Activated CD4-positive, alpha-beta T cell treated with anti-CD3 and anti-CD28 coated beads, Interleukin-2, amount 10 ng/mL, durations not matched to agents 7 days and 5 days (primary cell): ENCODE data around the gene ZXDC. TPM values are rescaled to one million over a fixed set of nuclear protein-coding genes. Genes with fewer than 3 reads are reported as not detected.

Source experiments
- CTCF ChIA-PET: fragments of 350-600 bp; sonication (Branson Sonifier 250); formaldehyde crosslinking; loops from one replicate; lab custom pipeline; 2021; ENCODE audit warnings: antibody characterized with exemption; lab: Charles Lee
- POLR2A ChIA-PET: fragments of 350-600 bp; sonication (Branson Sonifier 250); formaldehyde crosslinking; loops from one replicate; lab custom pipeline; 2021; ENCODE audit warnings: antibody characterized with exemption; lab: Charles Lee
- DNase-seq: peaks from one replicate; pipeline ENCODE4 v3.0.0-alpha.2; 2020
- H3K27ac Mint-ChIP-seq: one replicate; pipeline ENCODE4 v1.8.0; 2021; ENCODE audit warnings: mild to moderate bottlenecking, moderate library complexity, mixed read lengths
- H3K27me3 Mint-ChIP-seq: one replicate; pipeline ENCODE4 v1.8.0; 2021; ENCODE audit warnings: mixed read lengths
- H3K36me3 Mint-ChIP-seq: one replicate; pipeline ENCODE4 v1.8.0; 2021; ENCODE audit warnings: low read depth, mixed read lengths
- H3K4me1 Mint-ChIP-seq: one replicate; pipeline ENCODE4 v1.8.0; 2021; ENCODE audit warnings: mixed read lengths
- H3K4me3 Mint-ChIP-seq: one replicate; pipeline ENCODE4 v1.8.0; 2021; ENCODE audit warnings: mild to moderate bottlenecking, moderate library complexity, mixed read lengths
- H3K9me3 Mint-ChIP-seq: one replicate; pipeline ENCODE4 v1.8.0; 2021; ENCODE audit warnings: mixed read lengths
- total RNA-seq, 2 experiments: library from RNA; stranded (reverse); gene quantifications; one replicate each; pipeline ENCODE4 v1.2.3, GENCODE V29; 2021

ZXDC gene
- total RNA-seq, 2 experiments from 2014 or later, result 27.8 to 28.2 TPM

DNA sequence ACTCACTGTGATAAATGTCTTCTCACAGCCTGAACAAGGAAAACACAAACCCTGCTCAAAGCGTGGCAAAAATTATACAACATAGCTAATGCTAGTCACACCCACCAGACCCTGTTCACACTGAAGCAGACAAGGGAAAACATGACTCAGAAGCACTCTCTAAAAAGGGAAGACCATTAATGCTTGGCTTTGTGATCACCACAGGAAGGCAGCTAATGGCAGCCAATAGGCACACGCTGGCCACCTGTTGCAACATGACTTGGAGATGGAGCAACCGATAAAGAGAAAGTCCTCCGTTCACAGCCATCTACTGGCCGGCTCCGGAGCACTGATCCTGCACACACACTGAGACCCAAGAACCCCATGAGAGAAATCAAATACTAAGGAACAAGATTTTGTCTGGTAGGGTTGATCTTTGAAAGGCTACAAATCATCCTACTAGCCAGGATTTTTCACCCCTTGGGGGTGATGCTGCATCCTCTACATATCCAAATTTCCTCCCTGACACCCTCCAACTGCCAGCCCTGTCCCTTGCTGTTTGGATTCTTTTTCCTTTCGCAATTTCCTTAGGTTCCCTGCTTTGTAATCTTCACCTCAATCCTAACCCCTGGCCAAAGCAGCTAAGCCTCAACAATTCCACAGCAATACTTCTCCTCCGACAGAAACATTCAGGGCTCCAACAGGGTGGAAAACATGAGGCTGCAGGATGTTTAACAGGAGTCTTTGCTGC, 3.2 kb downstream of the ZXDC start:
- ChIA-PET CTCF (interaction anchor here (1.8 kb wide), 1 partner anchor 12 kb away, joined by 7 read pairs; no protein-coding TSS in a partner anchor), POLR2A (no interaction called here)
- no peak for DNase-seq
- peak overlapping the region; percentile 90 for H3K4me3 Mint-ChIP-seq
- no peaks in the 10 kb centered on the region for H3K9me3 Mint-ChIP-seq
- H3K27ac Mint-ChIP-seq, result no peak overlapping the region
- H3K4me1 Mint-ChIP-seq, result peaks cover 57% of the 10 kb centered on the region
- H3K27me3 Mint-ChIP-seq, result no peaks in the 10 kb centered on the region
- H3K36me3 Mint-ChIP-seq, result peaks cover 57% of the 10 kb centered on the region

DNA sequence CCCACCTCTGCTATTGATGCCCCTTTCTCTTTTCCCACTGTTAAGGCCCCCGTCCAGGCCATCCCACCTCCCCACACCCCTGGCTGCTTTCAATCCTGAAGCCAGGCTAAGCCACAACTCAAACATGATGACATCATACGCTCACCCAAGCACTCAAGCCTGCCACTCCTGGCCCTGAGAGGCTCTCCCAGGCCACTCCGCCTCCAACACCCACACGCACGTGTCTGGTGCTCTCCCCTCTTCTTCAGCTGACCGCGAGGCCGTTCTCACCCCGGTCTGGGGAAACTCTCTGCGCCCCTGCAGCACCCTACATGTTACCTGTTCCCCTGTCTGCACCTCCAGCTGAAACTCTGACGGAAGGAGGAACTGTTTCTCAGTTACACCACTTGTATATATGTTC, 6.2 kb downstream of the ZXDC start:
- ChIA-PET CTCF (no interaction called here), POLR2A (no interaction called here)
- no peak overlapping the region for H3K4me3 Mint-ChIP-seq
- H3K27ac Mint-ChIP-seq, result peak overlapping the region; percentile 6
- peaks cover 74% of the 10 kb centered on the region for H3K36me3 Mint-ChIP-seq
- H3K4me1 Mint-ChIP-seq, result peaks cover 50% of the 10 kb centered on the region
- H3K27me3 Mint-ChIP-seq, result no peaks in the 10 kb centered on the region
- no peaks in the 10 kb centered on the region for H3K9me3 Mint-ChIP-seq
- DNase-seq, result no peak

DNA sequence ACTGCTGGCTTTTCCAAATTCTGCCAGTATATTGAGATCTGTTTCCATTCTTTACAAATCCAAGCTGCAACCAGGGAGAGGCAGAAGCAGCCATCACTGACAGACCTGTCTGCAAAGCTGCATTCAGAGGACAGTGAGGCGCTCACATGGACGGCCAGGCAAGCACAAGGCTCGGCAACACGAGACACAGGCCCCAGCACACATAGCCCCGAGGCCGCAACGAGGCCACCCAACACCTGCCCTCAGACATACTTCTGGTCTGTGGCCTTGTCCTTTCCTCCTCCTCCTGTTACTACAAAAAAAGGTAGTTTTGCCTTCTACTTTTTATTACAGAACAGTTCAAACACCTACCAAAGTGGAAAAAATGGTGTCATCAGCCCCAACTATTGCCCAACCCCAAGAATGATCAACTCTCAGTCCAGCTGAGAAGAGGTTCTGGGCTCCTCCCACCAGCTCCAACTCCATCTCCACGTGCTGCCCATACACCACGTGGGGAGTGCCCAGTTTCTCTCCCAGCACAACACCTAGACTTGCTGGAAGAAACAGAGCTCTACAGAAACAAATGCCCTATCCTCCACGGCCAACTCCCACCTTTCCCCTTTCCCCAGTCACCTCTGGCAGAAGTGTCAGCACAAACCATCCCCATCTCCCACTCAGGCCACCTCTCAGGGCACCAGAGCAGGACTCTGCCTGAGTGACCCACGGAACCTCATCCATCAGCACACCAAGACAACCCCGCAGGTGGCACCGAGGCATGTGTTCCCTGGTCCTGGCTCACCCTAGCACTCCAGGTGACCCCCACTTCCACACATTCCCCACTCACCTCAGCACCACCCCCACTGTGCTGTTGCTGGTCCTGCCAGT, 7.4 kb downstream of the ZXDC start:
- H3K27me3 Mint-ChIP-seq, result no peaks in the 10 kb centered on the region
- ChIA-PET POLR2A (no interaction called here), CTCF (no interaction called here)
- peaks cover 68% of the 10 kb centered on the region for H3K36me3 Mint-ChIP-seq
- no peak for DNase-seq
- H3K4me3 Mint-ChIP-seq, result no peak overlapping the region
- H3K4me1 Mint-ChIP-seq, result peaks cover 37% of the 10 kb centered on the region
- H3K9me3 Mint-ChIP-seq, result no peaks in the 10 kb centered on the region
- no peak overlapping the region for H3K27ac Mint-ChIP-seq

DNA sequence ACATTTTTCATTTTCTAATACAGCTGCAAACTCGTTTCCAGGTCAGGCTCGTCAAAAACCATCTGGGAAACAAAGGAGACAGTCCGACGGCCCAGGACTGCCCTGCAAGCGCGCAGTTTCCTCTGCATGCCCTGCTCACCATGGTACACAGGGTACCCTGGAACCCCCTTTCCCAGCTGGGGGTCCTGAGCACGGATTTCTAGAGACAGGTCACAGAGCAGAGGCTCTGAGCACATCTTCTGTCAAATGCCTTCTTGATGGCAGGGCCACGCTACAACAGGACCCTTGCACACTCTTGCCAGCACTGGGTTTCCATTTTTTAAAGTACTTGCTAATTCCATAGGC, 8.1 kb downstream of the ZXDC start:
- H3K27me3 Mint-ChIP-seq, result no peaks in the 10 kb centered on the region
- peaks cover 31% of the 10 kb centered on the region for H3K4me1 Mint-ChIP-seq
- no peak for DNase-seq
- H3K36me3 Mint-ChIP-seq, result peaks cover 61% of the 10 kb centered on the region
- ChIA-PET CTCF (no interaction called here), POLR2A (no interaction called here)
- H3K4me3 Mint-ChIP-seq, result no peak overlapping the region
- no peaks in the 10 kb centered on the region for H3K9me3 Mint-ChIP-seq
- no peak overlapping the region for H3K27ac Mint-ChIP-seq

DNA sequence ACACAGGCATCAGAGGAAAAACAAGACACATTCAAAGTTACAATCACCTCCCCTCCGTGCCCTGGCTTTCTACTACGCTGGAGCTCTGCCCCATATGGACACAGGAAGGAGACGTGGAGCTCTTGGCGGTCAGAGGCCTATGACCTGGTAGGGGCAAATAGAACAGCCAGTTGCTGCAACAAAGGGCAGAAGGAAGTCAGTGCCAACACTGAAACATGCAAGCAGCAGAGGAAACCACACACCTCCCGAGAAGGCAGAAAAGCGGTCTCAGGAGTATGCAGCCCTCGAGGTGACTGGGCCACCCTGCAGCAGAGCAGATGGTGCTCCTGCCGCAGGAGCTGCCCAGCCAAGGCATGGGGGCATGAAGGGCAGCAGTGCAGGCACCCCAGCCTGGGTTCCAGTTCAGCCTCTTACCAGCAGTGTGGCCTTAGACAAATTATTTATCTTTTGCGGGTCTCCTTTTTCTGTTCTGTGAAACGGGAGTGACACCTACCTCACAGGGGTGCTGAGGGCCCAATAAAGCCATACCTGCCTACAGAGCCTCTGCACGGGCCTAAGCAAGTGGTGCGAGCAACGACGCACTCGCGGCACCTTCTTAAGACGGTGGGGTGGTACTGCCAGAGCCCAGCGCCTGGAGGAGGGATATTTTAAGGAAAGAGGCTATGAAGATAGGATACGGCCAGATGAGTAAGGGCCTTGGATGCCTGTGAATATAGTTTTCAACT, 8.6 kb downstream of the ZXDC start:
- DNase-seq, result no peak
- Mint-ChIP-seq H3K4me1 (peaks cover 25% of the 10 kb centered on the region), H3K27ac (no peak overlapping the region), H3K9me3 (no peaks in the 10 kb centered on the region), H3K27me3 (no peaks in the 10 kb centered on the region), H3K4me3 (no peak overlapping the region), H3K36me3 (peaks cover 57% of the 10 kb centered on the region)
- ChIA-PET CTCF (interaction anchor here (2.7 kb wide), 1 partner anchor 8 kb away, joined by 14 read pairs; the partner anchor contains the start of gene ZXDC), POLR2A (no interaction called here)

DNA sequence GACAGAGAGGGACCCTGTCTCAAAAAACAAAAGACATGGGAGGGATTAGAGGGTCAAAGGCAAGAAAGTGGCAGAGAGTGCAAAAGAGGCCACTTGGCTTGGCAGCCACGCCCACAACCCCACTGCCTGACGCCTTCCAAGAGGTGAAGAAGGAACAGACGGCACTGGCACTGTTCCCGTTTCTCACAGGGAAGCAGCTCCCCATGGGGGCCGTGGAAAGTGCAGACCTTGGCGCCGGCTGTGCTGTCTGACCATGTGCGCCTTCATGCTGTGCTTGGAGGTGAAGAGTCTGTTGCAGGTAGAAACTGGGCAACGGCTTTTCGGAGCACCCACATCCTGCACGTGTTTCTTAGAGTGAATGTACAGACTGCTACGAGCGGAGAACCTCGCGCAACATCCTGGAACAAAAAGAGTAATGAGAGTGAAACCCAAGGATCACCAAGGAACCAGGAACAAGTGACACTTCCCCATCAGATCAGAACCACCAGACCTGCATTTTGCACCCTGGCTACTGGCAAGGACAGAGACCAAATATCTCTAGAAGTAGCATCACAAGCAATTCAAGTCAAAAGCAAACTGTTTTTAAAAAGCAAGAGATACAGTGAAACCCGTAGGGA, 9.7 kb downstream of the ZXDC start:
- H3K4me3 Mint-ChIP-seq, result no peak overlapping the region
- ChIA-PET POLR2A (no interaction called here), CTCF (interaction anchor here (2.7 kb wide), 1 partner anchor 9 kb away, joined by 14 read pairs; the partner anchor contains the start of gene ZXDC)
- H3K9me3 Mint-ChIP-seq, result no peaks in the 10 kb centered on the region
- peaks cover 56% of the 10 kb centered on the region for H3K36me3 Mint-ChIP-seq
- H3K4me1 Mint-ChIP-seq, result peaks cover 19% of the 10 kb centered on the region
- no peak overlapping the region for H3K27ac Mint-ChIP-seq
- DNase-seq, result no peak
- H3K27me3 Mint-ChIP-seq, result no peaks in the 10 kb centered on the region

DNA sequence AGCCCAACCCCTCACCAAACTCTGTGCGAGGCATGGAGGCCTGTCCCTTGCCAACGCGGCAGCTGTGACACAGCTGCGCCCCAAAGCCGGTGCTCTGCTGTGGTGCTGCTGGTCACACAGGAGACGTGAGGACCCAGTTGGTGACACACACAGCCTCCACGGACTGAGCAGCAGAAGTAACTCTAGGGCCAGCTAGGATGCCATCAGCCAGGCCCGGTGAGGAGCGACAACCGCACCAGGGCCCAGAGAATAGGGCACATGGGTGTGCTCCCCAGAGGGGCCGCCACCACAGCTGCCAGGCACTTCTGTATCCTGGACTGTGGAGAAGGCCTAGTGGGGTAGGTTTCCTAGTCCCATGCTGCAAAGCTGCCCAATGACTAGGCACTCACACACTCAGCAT, 10.7 kb downstream of the ZXDC start:
- ChIA-PET POLR2A (no interaction called here), CTCF (interaction anchor here (2.7 kb wide), 1 partner anchor 10 kb away, joined by 14 read pairs; the partner anchor contains the start of gene ZXDC)
- H3K9me3 Mint-ChIP-seq, result no peaks in the 10 kb centered on the region
- DNase-seq, result no peak
- peaks cover 16% of the 10 kb centered on the region for H3K4me1 Mint-ChIP-seq
- H3K36me3 Mint-ChIP-seq, result peaks cover 53% of the 10 kb centered on the region
- peak overlapping the region; percentile 57 for H3K27ac Mint-ChIP-seq
- H3K27me3 Mint-ChIP-seq, result no peaks in the 10 kb centered on the region
- no peak overlapping the region for H3K4me3 Mint-ChIP-seq

DNA sequence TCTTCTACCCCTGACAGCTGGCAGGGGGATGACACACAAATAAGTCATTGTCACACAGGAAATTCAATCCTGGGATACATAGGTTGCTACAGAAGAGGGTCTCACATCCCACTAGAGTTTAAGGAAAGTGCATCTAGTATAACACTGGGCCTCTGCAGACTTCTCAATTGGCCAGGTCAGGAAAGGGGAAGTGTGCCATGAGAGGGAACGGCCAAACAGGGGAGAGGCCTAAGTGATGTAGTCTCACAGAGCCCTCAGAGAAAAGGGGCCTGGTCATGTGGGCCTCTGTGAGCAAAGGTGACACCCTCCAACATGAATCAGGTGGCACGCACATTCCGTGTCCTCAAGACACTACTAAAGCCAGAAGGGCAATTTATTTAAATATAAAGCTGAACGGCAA, 11.2 kb downstream of the ZXDC start:
- Mint-ChIP-seq H3K4me3 (no peak overlapping the region), H3K9me3 (no peaks in the 10 kb centered on the region), H3K36me3 (peaks cover 52% of the 10 kb centered on the region), H3K27ac (no peak overlapping the region), H3K27me3 (no peaks in the 10 kb centered on the region), H3K4me1 (peaks cover 12% of the 10 kb centered on the region)
- DNase-seq, result no peak
- POLR2A ChIA-PET, result no interaction called here
- CTCF ChIA-PET, result interaction anchor here (2.7 kb wide), 1 partner anchor 11 kb away, joined by 14 read pairs; the partner anchor contains the start of gene ZXDC

DNA sequence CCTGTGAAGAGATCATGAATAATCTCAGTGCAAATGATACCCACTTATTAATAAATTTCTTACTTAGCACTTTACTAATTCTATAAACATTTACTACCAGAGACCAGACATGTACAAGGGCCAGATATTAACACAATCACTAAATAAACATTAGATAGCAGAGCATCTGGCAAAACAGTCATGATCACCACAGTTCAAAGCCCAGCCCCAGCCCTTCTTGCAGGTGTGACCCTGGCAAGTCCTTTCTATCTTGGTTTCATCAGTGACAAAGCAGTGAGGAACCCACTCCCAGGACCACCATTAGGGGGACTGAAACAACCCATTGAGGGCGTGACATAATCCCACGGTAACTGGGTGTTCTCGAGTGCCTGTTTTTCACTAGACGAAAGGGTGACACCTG, 11.6 kb downstream of the ZXDC start:
- ChIA-PET POLR2A (no interaction called here), CTCF (interaction anchor here (2.7 kb wide), 1 partner anchor 11 kb away, joined by 14 read pairs; the partner anchor contains the start of gene ZXDC)
- Mint-ChIP-seq H3K36me3 (peaks cover 50% of the 10 kb centered on the region), H3K4me3 (no peak overlapping the region), H3K27me3 (no peaks in the 10 kb centered on the region), H3K9me3 (no peaks in the 10 kb centered on the region), H3K4me1 (peaks cover 10% of the 10 kb centered on the region), H3K27ac (no peak overlapping the region)
- DNase-seq, result no peak

DNA sequence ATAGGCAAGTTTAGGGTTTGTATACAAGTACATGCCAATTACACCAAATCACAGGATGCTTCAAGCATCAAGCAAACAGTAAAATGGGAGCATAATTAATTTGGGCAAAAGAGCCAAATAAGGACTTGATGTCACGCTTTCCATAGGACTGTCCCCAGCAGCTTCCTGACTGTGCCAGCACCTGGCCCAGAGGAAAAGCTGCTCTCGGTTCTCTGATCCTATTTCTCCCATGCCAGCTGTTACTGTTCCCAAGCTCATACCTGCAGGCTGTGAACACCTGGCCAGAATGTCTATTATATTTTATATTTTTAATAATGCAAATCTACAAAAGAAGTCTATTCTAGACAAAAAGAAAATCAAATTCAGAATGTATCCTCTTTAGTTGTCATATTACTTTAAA, 12.2 kb downstream of the ZXDC start:
- H3K27me3 Mint-ChIP-seq, result no peaks in the 10 kb centered on the region
- H3K27ac Mint-ChIP-seq, result no peak overlapping the region
- ChIA-PET CTCF (interaction anchor here (0.8 kb wide), 1 partner anchor 379 kb away, joined by 5 read pairs; the partner anchor contains the start of gene SLC41A3), POLR2A (no interaction called here)
- H3K36me3 Mint-ChIP-seq, result peaks cover 48% of the 10 kb centered on the region
- no peak overlapping the region for H3K4me3 Mint-ChIP-seq
- H3K9me3 Mint-ChIP-seq, result no peaks in the 10 kb centered on the region
- peaks cover 9% of the 10 kb centered on the region for H3K4me1 Mint-ChIP-seq
- DNase-seq, result no peak

DNA sequence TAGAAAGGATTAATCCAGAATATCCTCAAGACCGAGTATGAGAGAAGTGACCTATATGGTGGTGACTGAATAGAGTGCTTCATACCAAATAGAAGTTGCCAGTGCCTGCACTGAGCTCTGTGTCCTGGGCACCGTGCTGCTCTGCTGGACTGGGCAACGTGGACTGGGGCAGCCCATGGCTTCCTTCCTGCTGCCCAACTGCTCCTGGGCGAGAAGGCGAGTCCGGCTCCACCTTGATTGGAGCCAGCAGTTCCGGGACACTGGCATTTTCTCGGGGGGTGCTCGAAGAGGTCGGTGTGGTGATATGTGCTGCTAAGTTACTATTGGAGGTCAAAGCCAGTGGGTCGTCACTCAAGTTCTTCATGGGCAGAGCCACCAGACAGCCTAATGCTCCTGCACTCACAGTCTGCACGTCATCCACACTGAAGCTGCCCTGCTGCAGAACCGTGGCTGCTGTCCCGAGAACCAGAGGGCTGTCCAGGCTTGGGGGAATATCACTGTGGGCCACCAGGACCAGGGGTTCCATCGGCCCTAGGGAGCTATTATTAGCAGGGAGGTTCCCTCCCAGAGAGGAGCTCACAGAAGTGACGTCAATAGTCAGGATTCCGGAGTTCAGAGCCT, 14.1 kb downstream of the ZXDC start:
- Mint-ChIP-seq H3K36me3 (peaks cover 40% of the 10 kb centered on the region), H3K9me3 (no peaks in the 10 kb centered on the region), H3K4me1 (no peaks in the 10 kb centered on the region), H3K27ac (no peak overlapping the region), H3K4me3 (no peak overlapping the region), H3K27me3 (no peaks in the 10 kb centered on the region)
- CTCF ChIA-PET, result interaction anchor here (1.4 to 1.6 kb wide), 2 partner anchors 13 to 14 kb away, joined by 3 to 7 read pairs; partner anchors contain the start of gene ZXDC
- no peak for DNase-seq
- POLR2A ChIA-PET, result no interaction called here

DNA sequence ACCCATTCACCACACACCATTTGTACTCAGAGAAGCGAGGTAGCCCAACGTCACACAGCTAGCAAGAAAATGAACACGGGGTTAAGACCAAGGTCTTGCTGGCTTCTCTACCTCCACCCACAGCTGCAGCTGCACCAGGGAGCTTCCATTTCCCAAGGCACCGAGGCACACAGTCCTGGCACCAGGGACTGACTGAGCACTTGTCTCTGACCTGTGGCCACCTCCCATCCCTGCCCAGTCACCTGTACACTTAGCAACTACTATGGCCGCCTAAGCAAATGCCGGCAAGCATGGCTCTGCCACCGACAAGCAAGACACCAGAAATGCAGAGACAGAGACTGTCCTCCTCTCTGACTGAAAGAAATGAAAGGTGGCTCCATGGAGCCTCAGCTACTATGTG, 15.3 kb downstream of the ZXDC start:
- no peaks in the 10 kb centered on the region for H3K4me1 Mint-ChIP-seq
- ChIA-PET CTCF (interaction anchor here (1.1 to 1.4 kb wide), 2 partner anchors 11 to 14 kb away, joined by 3 to 7 read pairs; no protein-coding TSS in a partner anchor), POLR2A (no interaction called here)
- H3K4me3 Mint-ChIP-seq, result no peak overlapping the region
- peaks cover 32% of the 10 kb centered on the region for H3K36me3 Mint-ChIP-seq
- H3K27me3 Mint-ChIP-seq, result no peaks in the 10 kb centered on the region
- H3K9me3 Mint-ChIP-seq, result no peaks in the 10 kb centered on the region
- no peak overlapping the region for H3K27ac Mint-ChIP-seq
- DNase-seq, result no peak
